Measurements from ENCODE around the gene SAP130. TPM values are rescaled to one million over a fixed set of nuclear protein-coding genes. Genes with fewer than 3 reads are reported as not detected.

Gene SAP130
- total RNA-seq, 1 donor from 2014 or later = 51.7 TPM

DNA sequence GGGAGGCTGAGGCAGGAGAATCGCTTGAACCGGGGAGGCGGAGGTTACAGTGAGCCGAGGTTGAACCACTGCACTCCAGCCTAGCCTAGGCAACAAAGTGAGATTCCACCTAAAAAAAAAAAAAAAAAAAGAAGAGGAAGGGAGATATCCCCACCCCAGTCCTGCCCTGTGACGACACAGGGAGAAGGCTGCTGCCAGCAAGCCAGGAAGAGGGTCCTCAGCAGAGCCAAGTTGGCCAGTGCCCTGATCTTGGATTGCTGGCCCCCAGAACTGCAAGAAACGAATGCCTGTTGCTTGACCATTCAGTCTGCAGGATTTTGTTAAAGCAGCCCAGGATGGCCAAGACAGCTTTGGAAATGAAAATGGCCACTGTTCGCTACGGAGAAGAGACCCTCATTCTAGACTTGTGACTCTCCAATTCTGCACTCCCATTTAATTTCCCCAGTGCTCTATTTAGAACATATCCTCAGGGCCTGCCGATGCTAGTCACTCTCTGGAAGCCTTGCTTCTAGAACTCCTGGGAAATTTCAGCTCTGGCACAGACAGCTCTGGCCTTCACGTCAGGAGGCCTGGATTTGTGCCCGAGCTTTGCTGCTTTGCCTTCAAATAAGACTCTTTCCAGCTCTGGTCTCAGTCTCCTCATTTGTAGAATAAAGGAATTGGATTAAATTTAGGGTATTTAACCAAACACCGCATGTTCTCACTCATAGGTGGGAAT, 126.4 kb downstream of the SAP130 start:
- Mint-ChIP-seq H3K9me3 (no peaks in the 10 kb centered on the region), H3K27ac (ENCODE audit: unreplicated experiment) (no peak overlapping the region), H3K4me3 (no peak overlapping the region), H3K36me3 (ENCODE audit: low read depth) (no peaks in the 10 kb centered on the region), H3K27me3 (ENCODE audit: low read depth) (peaks cover 13% of the 10 kb centered on the region), H3K4me1 (peaks cover 6% of the 10 kb centered on the region)
- no peak for DNase-seq (ENCODE audit: low read depth, low spot score)
- no peak for TF ChIP-seq CTCF (conservative IDR thresholded peaks at IDR 0.05)

GRCh38 chr2:127897531-127898211, 130.2 kb downstream of the SAP130 start:
- no peak for TF ChIP-seq CTCF (conservative IDR thresholded peaks at IDR 0.05)
- H3K4me3 Mint-ChIP-seq = no peak overlapping the region
- H3K36me3 Mint-ChIP-seq (ENCODE audit: low read depth) = no peaks in the 10 kb centered on the region
- H3K4me1 Mint-ChIP-seq = no peaks in the 10 kb centered on the region
- H3K9me3 Mint-ChIP-seq = no peaks in the 10 kb centered on the region
- H3K27ac Mint-ChIP-seq (ENCODE audit: unreplicated experiment) = no peak overlapping the region
- no peaks in the 10 kb centered on the region for H3K27me3 Mint-ChIP-seq (ENCODE audit: low read depth)
- DNase-seq (ENCODE audit: low read depth, low spot score) = no peak

DNA sequence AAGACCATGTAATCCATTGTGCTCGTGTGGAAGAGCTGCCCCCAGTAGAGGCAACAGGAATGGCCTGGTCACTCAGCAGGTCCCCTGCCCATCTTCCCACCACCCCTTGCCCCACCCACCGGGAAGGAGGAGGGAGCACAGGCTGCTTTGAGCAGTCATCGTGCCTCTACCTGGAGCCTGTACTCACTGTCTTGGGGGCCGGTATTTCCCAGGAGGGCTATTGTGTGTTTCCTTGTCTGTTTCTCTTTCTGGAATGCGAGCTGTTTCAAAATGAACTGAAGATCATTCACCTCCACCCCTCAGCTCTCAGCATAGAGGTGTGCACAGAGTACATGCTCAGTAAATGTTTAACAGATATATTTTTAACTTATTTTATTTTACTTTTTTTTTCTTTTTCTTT, 134.4 kb downstream of the SAP130 start:
- peaks cover 2% of the 10 kb centered on the region for H3K36me3 Mint-ChIP-seq (ENCODE audit: low read depth)
- H3K27ac Mint-ChIP-seq (ENCODE audit: unreplicated experiment) = no peak overlapping the region
- no peak for TF ChIP-seq CTCF (conservative IDR thresholded peaks at IDR 0.05)
- H3K27me3 Mint-ChIP-seq (ENCODE audit: low read depth) = no peaks in the 10 kb centered on the region
- H3K4me3 Mint-ChIP-seq = no peak overlapping the region
- H3K9me3 Mint-ChIP-seq = no peaks in the 10 kb centered on the region
- peaks cover 7% of the 10 kb centered on the region for H3K4me1 Mint-ChIP-seq
- no peak for DNase-seq (ENCODE audit: low read depth, low spot score)

DNA sequence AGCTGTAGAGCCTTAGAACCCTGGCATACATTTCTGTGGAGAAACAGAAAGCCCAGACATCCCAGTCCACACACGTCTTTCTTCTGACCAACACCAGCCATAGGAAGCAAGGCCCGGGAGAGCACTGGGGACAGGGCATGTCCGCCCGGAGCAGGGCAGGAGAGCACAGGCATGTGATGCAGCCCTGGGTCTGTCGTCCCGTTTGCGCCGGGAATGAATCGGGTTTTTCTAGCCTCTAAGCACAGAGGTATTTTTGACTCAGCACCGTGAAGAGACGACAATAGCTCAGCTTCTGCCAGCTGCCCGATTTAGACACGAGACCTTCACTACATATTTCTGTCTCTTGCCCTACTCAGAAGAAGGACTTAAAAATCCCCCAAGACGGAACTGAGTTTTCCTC, 134.8 kb downstream of the SAP130 start:
- Mint-ChIP-seq H3K27me3 (ENCODE audit: low read depth) (no peaks in the 10 kb centered on the region), H3K4me1 (peaks cover 7% of the 10 kb centered on the region), H3K36me3 (ENCODE audit: low read depth) (peaks cover 2% of the 10 kb centered on the region), H3K4me3 (no peak overlapping the region), H3K27ac (ENCODE audit: unreplicated experiment) (no peak overlapping the region), H3K9me3 (no peaks in the 10 kb centered on the region)
- DNase-seq (ENCODE audit: low read depth, low spot score) = no peak
- TF ChIP-seq CTCF (conservative IDR thresholded peaks at IDR 0.05) = no peak

DNA sequence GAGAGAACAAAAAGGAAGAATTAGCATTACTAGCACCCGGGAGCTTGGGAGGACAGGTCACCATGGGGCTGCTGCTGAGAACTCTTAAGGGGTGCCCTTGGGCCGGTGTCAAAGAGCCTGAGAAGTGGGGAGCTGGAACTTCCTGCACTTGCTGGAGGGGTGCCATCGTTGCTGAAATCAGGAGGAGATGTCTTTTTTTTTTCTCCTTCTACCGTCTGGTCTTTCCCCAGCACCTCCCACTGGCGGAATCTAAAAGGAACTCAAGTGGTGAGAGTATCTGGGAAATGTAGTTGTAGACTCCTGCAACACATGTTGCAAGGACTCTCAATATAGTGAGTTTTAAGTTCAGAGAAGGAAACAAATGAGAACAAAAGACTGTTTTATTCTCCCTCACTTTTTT, 136.0 kb downstream of the SAP130 start:
- no peak overlapping the region for H3K4me3 Mint-ChIP-seq
- peaks cover 18% of the 10 kb centered on the region for H3K4me1 Mint-ChIP-seq
- peaks cover 2% of the 10 kb centered on the region for H3K36me3 Mint-ChIP-seq (ENCODE audit: low read depth)
- DNase-seq (ENCODE audit: low read depth, low spot score) = no peak
- H3K27ac Mint-ChIP-seq (ENCODE audit: unreplicated experiment) = no peak overlapping the region
- no peaks in the 10 kb centered on the region for H3K9me3 Mint-ChIP-seq
- no peak for TF ChIP-seq CTCF (conservative IDR thresholded peaks at IDR 0.05)
- no peaks in the 10 kb centered on the region for H3K27me3 Mint-ChIP-seq (ENCODE audit: low read depth)

Other genes starting within 250 kb of the SAP130 start
- gene WDR33, start 216.9 kb downstream of the SAP130 start, total RNA-seq = 72.4 and 80.5 TPM in 2 replicates
- 83.1 and 84.5 TPM in 2 replicates for gene POLR2D, start 169.9 kb downstream of the SAP130 start, total RNA-seq
- gene AMMECR1L, start 142.1 kb downstream of the SAP130 start, total RNA-seq = 25.3 and 27.0 TPM in 2 replicates
- gene UGGT1, start 63.1 kb upstream of the SAP130 start, total RNA-seq = 58.7 and 59.1 TPM in 2 replicates